ENCODE measurements around the gene ZBED6. TPM values are rescaled to one million over a fixed set of nuclear protein-coding genes. Genes with fewer than 3 reads are reported as not detected.
"Not testable (repeated sequence)": the region's sequence is repeated elsewhere in the genome, so short reads cannot be mapped to it uniquely, and the experiment has no call there.

Gene ZBED6
- polyA plus RNA-seq, 1 experiment, result 12.6 TPM

DNA sequence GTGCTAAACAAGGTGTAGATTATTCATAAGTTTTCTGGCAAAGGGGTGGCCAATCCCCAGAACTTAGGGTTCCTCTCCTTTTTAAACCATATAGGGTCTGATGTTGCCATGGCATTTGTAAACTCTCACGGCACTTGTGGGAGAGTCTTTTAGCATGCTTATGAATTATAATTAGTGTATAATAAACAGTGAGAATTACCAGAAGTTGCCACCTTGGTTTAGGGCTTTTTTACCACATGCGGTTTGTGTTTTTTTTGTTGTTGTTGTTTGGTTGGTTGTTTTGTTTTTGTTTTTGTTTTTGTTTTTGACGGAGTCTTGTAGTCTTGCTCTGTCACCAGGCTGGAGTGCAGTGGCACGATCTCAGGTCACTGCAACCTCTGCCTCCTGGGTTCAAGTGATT, 39.4 kb upstream of the ZBED6 start:
- ChIA-PET POLR2A (no interaction called here), CTCF (interaction anchor here (1.1 kb wide), 1 partner anchor 105 kb away, joined by 4 read pairs; no protein-coding TSS in a partner anchor)
- Histone ChIP-seq H3K4me3 (ENCODE audit: low read depth, low read length) (no peak overlapping the region), H3K27me3 (ENCODE audit: control insufficient read depth, insufficient read depth, low read length) (no peaks in the 10 kb centered on the region), H3K36me3 (ENCODE audit: control insufficient read depth, insufficient read depth, low read length) (no peaks in the 10 kb centered on the region)
- no peak for TF ChIP-seq CTCF (IDR thresholded peaks at IDR 0.05; ENCODE audit: insufficient read depth, low read depth, low read length)
- DNase-seq (ENCODE audit: low read depth), result no peak

DNA sequence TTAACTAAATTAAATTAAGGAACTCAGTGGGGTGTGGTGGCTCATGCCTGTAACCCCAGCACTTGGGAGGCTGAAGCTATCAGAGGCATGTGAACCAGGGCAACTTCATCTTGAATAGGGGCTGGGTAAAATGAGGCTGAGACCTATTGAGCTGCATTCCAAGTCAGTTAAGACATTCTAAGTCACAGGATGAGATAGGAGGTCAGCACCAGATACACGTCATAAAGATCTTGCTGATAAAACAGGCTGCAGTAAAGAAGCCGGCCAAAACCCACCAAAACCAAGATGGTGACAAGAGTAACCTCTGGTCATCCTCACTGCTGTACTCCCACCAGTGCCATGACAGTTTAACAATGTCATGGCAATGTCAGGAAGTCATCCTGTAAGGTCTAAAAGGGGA, 36.7 kb upstream of the ZBED6 start:
- POLR2A ChIA-PET; H3K36me3 ChIP-seq (ENCODE audit: control insufficient read depth, insufficient read depth, low read length); CTCF ChIA-PET; DNase-seq (ENCODE audit: low read depth); H3K4me3 ChIP-seq (ENCODE audit: low read depth, low read length); H3K27me3 ChIP-seq (ENCODE audit: control insufficient read depth, insufficient read depth, low read length): not testable (repeated sequence)

- TF ChIP-seq CTCF (IDR thresholded peaks at IDR 0.05; ENCODE audit: insufficient read depth, low read depth, low read length), result no peak
- Histone ChIP-seq H3K27me3 (ENCODE audit: control insufficient read depth, insufficient read depth, low read length) (no peaks in the 10 kb centered on the region), H3K4me3 (ENCODE audit: low read depth, low read length) (no peak overlapping the region), H3K36me3 (ENCODE audit: control insufficient read depth, insufficient read depth, low read length) (no peaks in the 10 kb centered on the region)
- CTCF ChIA-PET, result no interaction called here
- POLR2A ChIA-PET, result no interaction called here
- DNase-seq (ENCODE audit: low read depth), result no peak
These were observed 34.9 kb upstream of the ZBED6 start for GRCh38 chr1:203760506-203760905.

DNA sequence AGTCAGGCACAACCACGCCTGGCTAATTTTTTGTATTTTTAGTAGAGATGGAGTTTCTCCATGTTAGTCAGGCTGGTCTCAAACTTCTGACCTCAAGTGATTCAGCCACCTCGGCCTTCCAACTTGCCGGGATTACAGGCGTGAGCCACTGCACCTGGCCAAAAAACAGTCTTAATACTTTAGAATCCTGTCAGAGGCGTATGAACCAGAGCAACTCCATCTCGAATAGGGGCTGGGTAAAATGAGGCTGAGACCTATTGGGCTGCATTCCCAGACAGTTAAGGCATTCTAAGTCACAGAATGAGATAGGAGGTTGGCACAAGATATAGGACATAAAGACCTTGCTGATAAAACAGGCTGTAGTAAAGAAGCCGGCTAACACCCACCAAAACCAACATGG, 33.5 kb upstream of the ZBED6 start:
- DNase-seq (ENCODE audit: low read depth); POLR2A ChIA-PET; CTCF ChIA-PET; H3K4me3 ChIP-seq (ENCODE audit: low read depth, low read length); H3K36me3 ChIP-seq (ENCODE audit: control insufficient read depth, insufficient read depth, low read length); H3K27me3 ChIP-seq (ENCODE audit: control insufficient read depth, insufficient read depth, low read length): not testable (repeated sequence)

DNA sequence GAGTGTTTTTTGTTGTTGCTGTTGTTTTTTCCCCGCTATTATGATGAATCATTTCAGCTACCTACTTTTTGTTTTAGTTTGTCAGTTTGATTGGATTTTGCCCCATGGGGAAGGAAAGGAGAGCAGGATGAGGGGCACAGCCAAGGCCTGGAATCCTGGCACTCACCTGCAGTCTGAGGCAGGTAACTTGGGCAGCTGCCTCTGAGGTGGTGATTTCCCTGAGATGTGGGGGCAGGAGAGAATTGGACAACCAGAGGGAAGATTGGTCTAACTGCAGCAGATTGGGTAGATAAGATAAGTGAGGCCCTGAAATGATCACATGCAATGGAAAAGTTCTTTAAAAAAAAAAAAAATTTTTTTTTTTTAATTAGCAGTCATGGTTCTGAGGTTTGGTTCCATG, 31.9 kb upstream of the ZBED6 start:
- ChIA-PET POLR2A (no interaction called here), CTCF (no interaction called here)
- DNase-seq (ENCODE audit: low read depth), result no peak
- TF ChIP-seq CTCF (IDR thresholded peaks at IDR 0.05; ENCODE audit: insufficient read depth, low read depth, low read length), result no peak
- Histone ChIP-seq H3K36me3 (ENCODE audit: control insufficient read depth, insufficient read depth, low read length) (no peaks in the 10 kb centered on the region), H3K4me3 (ENCODE audit: low read depth, low read length) (no peak overlapping the region), H3K27me3 (ENCODE audit: control insufficient read depth, insufficient read depth, low read length) (no peaks in the 10 kb centered on the region)

- CTCF ChIA-PET, result no interaction called here
These were observed 31.1 kb upstream of the ZBED6 start for GRCh38 chr1:203764105-203765028.

More at GRCh38 chr1:203764105-203765028, 31.1 kb upstream of the ZBED6 start:
- POLR2A ChIA-PET, result no interaction called here
- TF ChIP-seq CTCF (IDR thresholded peaks at IDR 0.05; ENCODE audit: insufficient read depth, low read depth, low read length), result no peak
- DNase-seq (ENCODE audit: low read depth), result no peak
- H3K36me3 ChIP-seq (ENCODE audit: control insufficient read depth, insufficient read depth, low read length), result no peaks in the 10 kb centered on the region
- H3K27me3 ChIP-seq (ENCODE audit: control insufficient read depth, insufficient read depth, low read length), result no peaks in the 10 kb centered on the region
- H3K4me3 ChIP-seq (ENCODE audit: low read depth, low read length), result no peak overlapping the region
